BE2C (cell line): ENCODE measurements around the gene ROBO1.

Source experiments
- DNase-seq: peaks from one replicate; pipeline ENCODE4 v3.0.0-alpha.2; 2020
- H3K27me3 ChIP-seq: fragments of 250-450 bp; sonication (Bioruptor Pico); 2 replicates; pipeline ENCODE4 v1.5.1; 2020; ENCODE audit warnings: mild to moderate bottlenecking
- H3K36me3 ChIP-seq: fragments of 250-450 bp; sonication (Bioruptor Pico); 2 replicates; pipeline ENCODE4 v1.5.1; 2020; ENCODE audit warnings: mild to moderate bottlenecking
- H3K4me1 ChIP-seq: fragments of 250-450 bp; sonication (Bioruptor Pico); 2 replicates; pipeline ENCODE4 v1.5.1; 2020
- H3K4me3 ChIP-seq: 2 replicates; pipeline ENCODE4 v1.5.1; 2011; ENCODE audit warnings: low read depth, low read length
- H3K9me3 ChIP-seq: fragments of 250-450 bp; sonication (Bioruptor Pico); 2 replicates; pipeline ENCODE4 v1.5.1; 2020
- TF ChIP-seq, protein P1 (sequence below): IDR thresholded peaks from 2 replicates; pipeline ENCODE4 v1.5.1; 2012; ENCODE audit warnings: mild to moderate bottlenecking, low read depth, low read length

ROBO1 gene

DNA sequence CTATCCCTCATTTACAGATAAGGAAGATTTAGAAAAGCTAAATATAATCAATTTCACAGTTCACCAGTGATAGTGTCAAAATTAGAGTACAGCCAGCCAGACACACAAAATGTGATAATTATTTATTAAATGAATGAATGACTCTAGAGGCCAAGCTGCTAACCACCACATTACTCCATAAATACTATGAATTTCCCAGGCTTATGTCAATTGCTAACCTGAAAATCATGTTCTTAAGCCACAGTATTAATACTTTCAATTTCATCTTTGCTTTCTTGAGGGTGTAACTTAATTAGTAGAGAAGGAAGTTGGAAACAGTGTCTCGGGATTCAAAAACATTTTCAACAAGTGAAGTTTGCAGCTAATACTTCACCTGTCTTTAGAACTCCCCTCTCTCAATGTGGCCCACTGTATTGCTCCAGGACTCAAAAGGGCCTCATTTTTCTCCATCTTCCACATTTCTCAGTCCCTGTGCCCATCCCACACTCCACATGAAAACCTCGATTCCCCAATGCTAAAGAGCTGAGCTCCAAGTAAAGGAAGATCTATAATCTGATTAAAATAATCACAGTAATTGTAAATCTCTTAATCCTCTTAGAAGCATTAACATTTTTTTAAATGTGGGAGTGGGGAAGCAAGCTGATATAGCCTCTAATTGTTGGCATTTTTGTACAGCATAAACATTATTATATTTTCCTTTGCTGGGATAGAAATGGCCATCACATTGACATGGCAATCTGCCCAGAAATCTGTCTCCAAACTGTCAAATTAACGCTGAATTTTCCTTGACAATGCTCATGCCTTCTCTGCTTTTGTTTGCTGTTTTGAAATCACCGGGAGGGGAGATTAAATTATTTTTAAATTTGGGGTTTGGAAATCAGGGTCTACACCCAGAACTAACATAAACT is 765.1 kb downstream of the ROBO1 start:
- Histone ChIP-seq H3K4me3 (no peak overlapping the region; the same call in 1 of the 2 replicates), H3K27me3 (no peaks in the 10 kb centered on the region), H3K36me3 (no peaks in the 10 kb centered on the region), H3K4me1 (peaks cover 12% of the 10 kb centered on the region), H3K9me3 (no peaks in the 10 kb centered on the region)
- DNase-seq: no peak
- TF ChIP-seq, protein P1, sequence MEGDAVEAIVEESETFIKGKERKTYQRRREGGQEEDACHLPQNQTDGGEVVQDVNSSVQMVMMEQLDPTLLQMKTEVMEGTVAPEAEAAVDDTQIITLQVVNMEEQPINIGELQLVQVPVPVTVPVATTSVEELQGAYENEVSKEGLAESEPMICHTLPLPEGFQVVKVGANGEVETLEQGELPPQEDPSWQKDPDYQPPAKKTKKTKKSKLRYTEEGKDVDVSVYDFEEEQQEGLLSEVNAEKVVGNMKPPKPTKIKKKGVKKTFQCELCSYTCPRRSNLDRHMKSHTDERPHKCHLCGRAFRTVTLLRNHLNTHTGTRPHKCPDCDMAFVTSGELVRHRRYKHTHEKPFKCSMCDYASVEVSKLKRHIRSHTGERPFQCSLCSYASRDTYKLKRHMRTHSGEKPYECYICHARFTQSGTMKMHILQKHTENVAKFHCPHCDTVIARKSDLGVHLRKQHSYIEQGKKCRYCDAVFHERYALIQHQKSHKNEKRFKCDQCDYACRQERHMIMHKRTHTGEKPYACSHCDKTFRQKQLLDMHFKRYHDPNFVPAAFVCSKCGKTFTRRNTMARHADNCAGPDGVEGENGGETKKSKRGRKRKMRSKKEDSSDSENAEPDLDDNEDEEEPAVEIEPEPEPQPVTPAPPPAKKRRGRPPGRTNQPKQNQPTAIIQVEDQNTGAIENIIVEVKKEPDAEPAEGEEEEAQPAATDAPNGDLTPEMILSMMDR: no peak

DNA sequence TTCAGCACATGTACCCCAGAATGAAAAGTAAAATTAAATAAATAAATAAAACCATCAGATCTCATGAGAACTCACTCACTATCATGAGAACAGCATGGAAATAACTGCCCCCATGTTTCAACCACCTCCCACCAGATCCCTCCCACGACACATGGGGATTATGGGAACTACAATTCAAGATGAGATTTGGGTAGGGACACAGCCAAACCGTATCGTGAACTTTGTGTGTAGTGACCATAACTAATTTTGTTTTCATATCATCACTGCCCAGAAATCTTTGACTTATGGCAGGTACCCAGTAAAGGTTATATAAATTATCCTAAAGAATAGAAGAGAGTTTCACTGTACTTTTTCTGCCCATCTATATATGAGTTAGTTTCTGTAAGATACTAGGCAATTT is 766.5 kb downstream of the ROBO1 start:
- no peaks in the 10 kb centered on the region for H3K27me3 ChIP-seq
- no peaks in the 10 kb centered on the region for H3K36me3 ChIP-seq
- TF ChIP-seq, protein P1: no peak
- H3K4me3 ChIP-seq: no peak overlapping the region
- DNase-seq: no peak
- H3K4me1 ChIP-seq: peaks cover 12% of the 10 kb centered on the region
- H3K9me3 ChIP-seq: no peaks in the 10 kb centered on the region

DNA sequence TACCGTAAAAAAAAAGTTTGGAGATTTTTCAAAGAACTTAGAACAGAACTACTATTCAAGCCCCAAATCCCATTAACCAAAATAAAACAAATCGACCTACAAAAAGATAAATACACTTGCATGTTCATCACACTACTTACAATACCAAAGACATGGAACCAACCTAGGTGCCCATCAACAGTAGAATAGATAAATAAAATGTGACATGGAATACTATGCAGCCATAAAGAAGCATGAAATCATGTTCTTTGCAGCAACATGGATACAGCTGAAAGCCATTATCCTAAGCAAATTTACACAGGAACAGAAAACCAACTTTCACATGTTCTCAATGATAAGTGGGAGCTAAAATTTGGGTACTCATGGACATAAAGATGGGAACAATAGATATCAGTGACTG is 768.7 kb downstream of the ROBO1 start:
- Histone ChIP-seq H3K4me1 (peaks cover 12% of the 10 kb centered on the region), H3K36me3 (no peaks in the 10 kb centered on the region), H3K27me3 (no peaks in the 10 kb centered on the region), H3K9me3 (no peaks in the 10 kb centered on the region), H3K4me3 (no peak overlapping the region)
- TF ChIP-seq, protein P1: no peak
- DNase-seq: no peak

DNA sequence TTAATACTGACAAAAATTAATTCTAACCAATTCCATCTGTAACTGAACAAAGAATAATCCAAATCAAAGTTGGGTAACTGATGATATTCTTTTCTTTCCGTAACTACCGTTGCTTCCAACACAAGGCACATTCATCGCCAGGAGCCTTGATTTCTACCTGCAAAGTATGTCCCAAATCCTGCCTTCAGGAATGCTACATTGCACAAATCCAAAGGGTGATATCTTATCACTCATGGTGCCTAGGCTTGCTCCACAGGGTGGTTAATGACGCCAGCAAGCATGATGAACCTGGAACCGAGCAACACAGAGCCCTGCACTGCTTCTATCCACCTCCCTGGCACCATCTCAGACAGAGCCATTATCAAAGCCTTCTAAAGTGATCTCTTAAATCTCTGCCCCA is 772.7 kb downstream of the ROBO1 start:
- Histone ChIP-seq H3K9me3 (no peaks in the 10 kb centered on the region), H3K4me1 (no peaks in the 10 kb centered on the region; the same call in 1 of the 2 replicates), H3K27me3 (no peaks in the 10 kb centered on the region), H3K36me3 (no peaks in the 10 kb centered on the region), H3K4me3 (no peak overlapping the region)
- no peak for DNase-seq
- TF ChIP-seq, protein P1: no peak

DNA sequence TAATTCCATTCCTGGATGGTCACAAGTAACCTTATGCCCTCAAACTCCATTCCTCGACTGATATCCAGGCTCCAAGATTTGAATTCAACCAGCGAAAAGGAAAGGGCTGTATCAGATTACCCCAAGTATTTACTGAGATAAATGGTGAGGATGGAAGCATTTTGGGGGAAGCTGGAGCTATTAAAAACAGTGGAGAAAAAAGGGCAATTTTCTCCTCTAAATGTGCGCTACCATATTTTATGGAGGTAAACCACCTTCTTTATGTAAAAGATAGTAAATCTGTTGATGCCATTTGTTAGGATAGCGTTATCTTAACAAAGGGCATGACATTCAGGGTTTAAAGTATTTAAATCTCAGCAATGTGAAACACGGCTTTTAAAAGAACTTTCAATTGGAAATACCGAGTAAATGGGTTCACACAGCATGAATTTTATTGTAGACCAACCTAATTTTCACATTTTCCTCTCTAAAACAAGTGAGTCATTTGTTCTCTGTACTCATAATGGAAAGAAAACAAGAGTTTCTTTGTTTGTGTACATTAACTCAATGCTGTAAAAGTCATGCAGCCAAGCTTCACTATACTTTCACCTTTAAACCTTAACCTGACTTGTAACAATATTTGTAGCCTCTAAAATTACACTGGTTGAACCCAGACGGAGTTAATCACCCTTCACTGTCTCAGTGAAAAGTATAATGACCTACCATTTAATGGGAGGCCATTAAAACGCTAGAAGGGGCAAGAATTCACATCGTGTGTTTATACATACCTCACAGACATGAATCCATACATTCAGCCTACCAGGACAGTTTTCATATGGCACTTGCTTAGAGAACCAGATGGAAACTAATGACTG is 773.4 kb downstream of the ROBO1 start:
- Histone ChIP-seq H3K27me3 (no peaks in the 10 kb centered on the region), H3K4me3 (no peak overlapping the region), H3K9me3 (no peaks in the 10 kb centered on the region), H3K36me3 (no peaks in the 10 kb centered on the region), H3K4me1 (no peaks in the 10 kb centered on the region)
- DNase-seq: no peak
- TF ChIP-seq, protein P1: no peak
